Thyroid gland (tissue), 4 donors: ENCODE measurements around the gene SWSAP1.
"Not testable (repeated sequence)": the region's sequence is repeated elsewhere in the genome, so short reads cannot be mapped to it uniquely, and the experiment has no call there.

Experiments used
- CTCF ChIP-seq, 6 experiments: fragments of 200-600 bp in 3 of 6; fragments of 450-650 bp in 3 of 6; sonication (generic) in 3 of 6; IDR thresholded peaks; one replicate each; pipeline ENCODE4 v1.5.1; 2016 to 2019; ENCODE audit warnings: antibody characterized with exemption in 6 of 6, mild to moderate bottlenecking in 2 of 6, inconsistent platforms in 1 of 6, moderate library complexity in 1 of 6
- POLR2A ChIP-seq, 2 donors: fragments of 450-650 bp; IDR thresholded peaks; one replicate each; pipeline ENCODE4 v1.6.1; 2017; ENCODE audit warnings: antibody characterized with exemption in 2 of 2, mild to moderate bottlenecking in 2 of 2, moderate library complexity in 1 of 2

- TF ChIP-seq POLR2A, CTCF (IDR thresholded peaks at IDR 0.05): not testable (repeated sequence)
Observed at GRCh38 chr19:11333838-11334237, 40.6 kb upstream of the SWSAP1 start.
